ENCODE measurements around the gene SEC14L6.

Gene SEC14L6

GRCh38 chr22:30559889-30560288, 13.3 kb upstream of the SEC14L6 start (continued):
- TF ChIP-seq, protein P1, sequence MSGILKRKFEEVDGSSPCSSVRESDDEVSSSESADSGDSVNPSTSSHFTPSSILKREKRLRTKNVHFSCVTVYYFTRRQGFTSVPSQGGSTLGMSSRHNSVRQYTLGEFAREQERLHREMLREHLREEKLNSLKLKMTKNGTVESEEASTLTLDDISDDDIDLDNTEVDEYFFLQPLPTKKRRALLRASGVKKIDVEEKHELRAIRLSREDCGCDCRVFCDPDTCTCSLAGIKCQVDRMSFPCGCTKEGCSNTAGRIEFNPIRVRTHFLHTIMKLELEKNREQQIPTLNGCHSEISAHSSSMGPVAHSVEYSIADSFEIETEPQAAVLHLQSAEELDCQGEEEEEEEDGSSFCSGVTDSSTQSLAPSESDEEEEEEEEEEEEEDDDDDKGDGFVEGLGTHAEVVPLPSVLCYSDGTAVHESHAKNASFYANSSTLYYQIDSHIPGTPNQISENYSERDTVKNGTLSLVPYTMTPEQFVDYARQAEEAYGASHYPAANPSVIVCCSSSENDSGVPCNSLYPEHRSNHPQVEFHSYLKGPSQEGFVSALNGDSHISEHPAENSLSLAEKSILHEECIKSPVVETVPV (CRISPR knock-in tag; IDR thresholded peaks at IDR 0.05): no peak
- TF ChIP-seq ARNTL (CRISPR knock-in tag; IDR thresholded peaks at IDR 0.05; ENCODE audit: borderline replicate concordance, low read depth) (no peak), CSDC2 (CRISPR knock-in tag; IDR thresholded peaks at IDR 0.05) (no peak), ISL1 (CRISPR knock-in tag; IDR thresholded peaks at IDR 0.05) (no peak)
- TF ChIP-seq, protein P2, sequence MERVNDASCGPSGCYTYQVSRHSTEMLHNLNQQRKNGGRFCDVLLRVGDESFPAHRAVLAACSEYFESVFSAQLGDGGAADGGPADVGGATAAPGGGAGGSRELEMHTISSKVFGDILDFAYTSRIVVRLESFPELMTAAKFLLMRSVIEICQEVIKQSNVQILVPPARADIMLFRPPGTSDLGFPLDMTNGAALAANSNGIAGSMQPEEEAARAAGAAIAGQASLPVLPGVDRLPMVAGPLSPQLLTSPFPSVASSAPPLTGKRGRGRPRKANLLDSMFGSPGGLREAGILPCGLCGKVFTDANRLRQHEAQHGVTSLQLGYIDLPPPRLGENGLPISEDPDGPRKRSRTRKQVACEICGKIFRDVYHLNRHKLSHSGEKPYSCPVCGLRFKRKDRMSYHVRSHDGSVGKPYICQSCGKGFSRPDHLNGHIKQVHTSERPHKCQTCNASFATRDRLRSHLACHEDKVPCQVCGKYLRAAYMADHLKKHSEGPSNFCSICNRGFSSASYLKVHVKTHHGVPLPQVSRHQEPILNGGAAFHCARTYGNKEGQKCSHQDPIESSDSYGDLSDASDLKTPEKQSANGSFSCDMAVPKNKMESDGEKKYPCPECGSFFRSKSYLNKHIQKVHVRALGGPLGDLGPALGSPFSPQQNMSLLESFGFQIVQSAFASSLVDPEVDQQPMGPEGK (CRISPR knock-in tag; IDR thresholded peaks at IDR 0.05; ENCODE audit: borderline replicate concordance): no peak

- ATAC-seq: no peak
- no peak for TF ChIP-seq ZFP3 (CRISPR knock-in tag; IDR thresholded peaks at IDR 0.05)
Observed at GRCh38 chr22:30557243-30557642, 10.7 kb upstream of the SEC14L6 start.

- TF ChIP-seq, protein P2 (CRISPR knock-in tag; IDR thresholded peaks at IDR 0.05; ENCODE audit: borderline replicate concordance): no peak
- TF ChIP-seq ZNF8 (CRISPR knock-in tag; IDR thresholded peaks at IDR 0.05): no peak
- no peak for TF ChIP-seq ZNF565 (CRISPR knock-in tag; conservative IDR thresholded peaks at IDR 0.05; ENCODE audit: low read depth)
- TF ChIP-seq ISL1 (CRISPR knock-in tag; IDR thresholded peaks at IDR 0.05): no peak
- TF ChIP-seq PPARA (CRISPR knock-in tag; IDR thresholded peaks at IDR 0.05; ENCODE audit: borderline replicate concordance): no peak
- TF ChIP-seq ZNF70 (CRISPR knock-in tag; IDR thresholded peaks at IDR 0.05): no peak
- no peak for TF ChIP-seq OSR1 (CRISPR knock-in tag; IDR thresholded peaks at IDR 0.05)
- TF ChIP-seq ESRRG (CRISPR knock-in tag; IDR thresholded peaks at IDR 0.05): no peak
- no peak for TF ChIP-seq ARNTL (CRISPR knock-in tag; IDR thresholded peaks at IDR 0.05; ENCODE audit: borderline replicate concordance, low read depth)
- TF ChIP-seq RARB (CRISPR knock-in tag; IDR thresholded peaks at IDR 0.05): no peak
- no peak for TF ChIP-seq ZC3H10 (CRISPR knock-in tag; IDR thresholded peaks at IDR 0.05)
- TF ChIP-seq GLIS3 (CRISPR knock-in tag; IDR thresholded peaks at IDR 0.05): no peak
- TF ChIP-seq CREB5 (CRISPR knock-in tag; IDR thresholded peaks at IDR 0.05; ENCODE audit: low read depth): no peak
- peak; percentile 33; the same call in 2 of the 3 replicates for ATAC-seq
Observed at GRCh38 chr22:30556388-30556787, 9.8 kb upstream of the SEC14L6 start.

DNA sequence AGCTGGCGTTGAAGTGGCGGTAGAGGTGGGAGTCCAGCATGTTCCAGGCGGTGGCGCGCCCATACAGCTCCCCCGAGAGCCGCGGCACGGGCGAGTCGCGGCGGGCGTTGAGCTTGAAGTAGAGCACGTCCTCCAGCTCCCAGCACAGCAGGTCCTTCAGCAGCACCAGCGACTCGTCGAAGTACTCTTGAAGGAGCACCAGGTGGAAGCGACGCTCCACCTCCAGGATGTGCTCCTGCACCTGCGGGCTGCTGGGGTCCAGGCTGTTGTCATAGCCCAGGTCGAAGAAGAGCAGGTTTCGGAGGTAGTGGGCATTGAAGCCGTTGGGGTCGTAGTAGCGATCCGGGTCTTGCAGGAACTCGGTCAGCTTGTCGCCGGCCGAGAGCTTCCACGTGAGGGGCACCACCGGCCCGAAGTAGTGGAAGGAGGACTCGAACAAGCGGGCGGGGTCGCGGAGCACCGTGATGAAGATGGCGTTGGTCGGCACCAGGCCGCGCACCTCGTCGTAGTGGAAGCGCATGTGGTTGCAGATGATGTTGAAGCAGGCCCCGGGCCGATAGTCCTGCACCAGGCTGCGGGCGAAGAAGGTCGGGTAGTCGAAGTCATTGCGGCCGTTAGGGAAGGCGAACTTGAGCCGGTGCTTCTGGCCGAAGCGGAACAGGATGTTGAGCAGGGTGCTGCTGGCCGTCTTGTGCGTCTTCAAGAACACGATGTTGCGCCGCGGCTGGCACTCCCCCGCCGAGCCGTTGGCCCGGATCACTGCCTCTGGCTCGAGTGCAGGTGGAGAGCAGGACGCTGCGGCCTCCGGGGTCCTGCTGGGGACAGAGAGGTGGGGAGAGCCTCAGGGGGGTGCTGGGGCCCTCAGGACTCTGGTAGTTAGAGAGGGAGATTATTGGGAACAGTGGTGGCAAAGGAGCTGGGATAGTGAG, 9.0 kb upstream of the SEC14L6 start:
- no peak for ATAC-seq
- TF ChIP-seq ISL1 (CRISPR knock-in tag; IDR thresholded peaks at IDR 0.05) (no peak), ZC3H10 (CRISPR knock-in tag; IDR thresholded peaks at IDR 0.05) (no peak), TOX (CRISPR knock-in tag; IDR thresholded peaks at IDR 0.05; ENCODE audit: borderline replicate concordance) (no peak), ESRRG (CRISPR knock-in tag; IDR thresholded peaks at IDR 0.05) (no peak), ZFP30 (CRISPR knock-in tag; IDR thresholded peaks at IDR 0.05) (no peak), CSDC2 (CRISPR knock-in tag; IDR thresholded peaks at IDR 0.05) (no peak), POU6F1 (CRISPR knock-in tag; IDR thresholded peaks at IDR 0.05; ENCODE audit: borderline replicate concordance, low read depth) (no peak), ZNF8 (CRISPR knock-in tag; IDR thresholded peaks at IDR 0.05) (no peak), RARB (CRISPR knock-in tag; IDR thresholded peaks at IDR 0.05) (no peak), SNAI2 (CRISPR knock-in tag; IDR thresholded peaks at IDR 0.05) (no peak), ZFP3 (CRISPR knock-in tag; IDR thresholded peaks at IDR 0.05) (no peak), BACH2 (CRISPR knock-in tag; IDR thresholded peaks at IDR 0.05; ENCODE audit: borderline replicate concordance) (no peak), ZNF565 (CRISPR knock-in tag; conservative IDR thresholded peaks at IDR 0.05; ENCODE audit: low read depth) (no peak), ZNF70 (CRISPR knock-in tag; IDR thresholded peaks at IDR 0.05) (no peak)
- TF ChIP-seq, protein P3, sequence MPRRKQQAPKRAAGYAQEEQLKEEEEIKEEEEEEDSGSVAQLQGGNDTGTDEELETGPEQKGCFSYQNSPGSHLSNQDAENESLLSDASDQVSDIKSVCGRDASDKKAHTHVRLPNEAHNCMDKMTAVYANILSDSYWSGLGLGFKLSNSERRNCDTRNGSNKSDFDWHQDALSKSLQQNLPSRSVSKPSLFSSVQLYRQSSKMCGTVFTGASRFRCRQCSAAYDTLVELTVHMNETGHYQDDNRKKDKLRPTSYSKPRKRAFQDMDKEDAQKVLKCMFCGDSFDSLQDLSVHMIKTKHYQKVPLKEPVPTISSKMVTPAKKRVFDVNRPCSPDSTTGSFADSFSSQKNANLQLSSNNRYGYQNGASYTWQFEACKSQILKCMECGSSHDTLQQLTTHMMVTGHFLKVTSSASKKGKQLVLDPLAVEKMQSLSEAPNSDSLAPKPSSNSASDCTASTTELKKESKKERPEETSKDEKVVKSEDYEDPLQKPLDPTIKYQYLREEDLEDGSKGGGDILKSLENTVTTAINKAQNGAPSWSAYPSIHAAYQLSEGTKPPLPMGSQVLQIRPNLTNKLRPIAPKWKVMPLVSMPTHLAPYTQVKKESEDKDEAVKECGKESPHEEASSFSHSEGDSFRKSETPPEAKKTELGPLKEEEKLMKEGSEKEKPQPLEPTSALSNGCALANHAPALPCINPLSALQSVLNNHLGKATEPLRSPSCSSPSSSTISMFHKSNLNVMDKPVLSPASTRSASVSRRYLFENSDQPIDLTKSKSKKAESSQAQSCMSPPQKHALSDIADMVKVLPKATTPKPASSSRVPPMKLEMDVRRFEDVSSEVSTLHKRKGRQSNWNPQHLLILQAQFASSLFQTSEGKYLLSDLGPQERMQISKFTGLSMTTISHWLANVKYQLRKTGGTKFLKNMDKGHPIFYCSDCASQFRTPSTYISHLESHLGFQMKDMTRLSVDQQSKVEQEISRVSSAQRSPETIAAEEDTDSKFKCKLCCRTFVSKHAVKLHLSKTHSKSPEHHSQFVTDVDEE (CRISPR knock-in tag; IDR thresholded peaks at IDR 0.05): no peak
- TF ChIP-seq, protein P1 (CRISPR knock-in tag; IDR thresholded peaks at IDR 0.05): no peak
